GM12874 (cell line): ENCODE data around the gene GLRA1.

Experiments used
- TF ChIP-seq, protein P1 (sequence below): IDR thresholded peaks from 2 replicates; pipeline ENCODE4 v1.5.1; 2011; ENCODE audit warnings: low read depth, mild to moderate bottlenecking, control low read depth, low read length, moderate library complexity; ENCODE audit not compliant: insufficient read depth

GLRA1 gene

DNA sequence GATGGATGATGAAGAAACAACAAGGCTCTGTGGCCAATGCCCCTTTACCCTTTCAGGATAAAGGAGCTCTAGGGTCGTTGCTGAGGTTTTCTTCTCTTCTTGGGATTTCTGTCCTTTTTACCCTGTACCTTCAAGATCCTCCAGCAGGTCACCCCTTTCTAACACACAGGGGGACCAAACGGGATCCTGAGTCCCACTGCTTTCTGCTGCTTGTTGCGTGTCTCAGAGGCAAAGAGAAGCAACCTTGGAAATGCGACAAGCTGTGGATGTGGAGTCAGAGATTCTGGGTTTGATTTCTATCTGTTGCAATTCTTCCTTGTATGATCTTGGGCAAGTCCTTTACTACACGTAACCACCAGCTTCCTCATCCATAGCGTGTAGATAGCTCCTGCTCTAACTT lies 20.5 kb downstream of the GLRA1 start:
- TF ChIP-seq, protein P1, sequence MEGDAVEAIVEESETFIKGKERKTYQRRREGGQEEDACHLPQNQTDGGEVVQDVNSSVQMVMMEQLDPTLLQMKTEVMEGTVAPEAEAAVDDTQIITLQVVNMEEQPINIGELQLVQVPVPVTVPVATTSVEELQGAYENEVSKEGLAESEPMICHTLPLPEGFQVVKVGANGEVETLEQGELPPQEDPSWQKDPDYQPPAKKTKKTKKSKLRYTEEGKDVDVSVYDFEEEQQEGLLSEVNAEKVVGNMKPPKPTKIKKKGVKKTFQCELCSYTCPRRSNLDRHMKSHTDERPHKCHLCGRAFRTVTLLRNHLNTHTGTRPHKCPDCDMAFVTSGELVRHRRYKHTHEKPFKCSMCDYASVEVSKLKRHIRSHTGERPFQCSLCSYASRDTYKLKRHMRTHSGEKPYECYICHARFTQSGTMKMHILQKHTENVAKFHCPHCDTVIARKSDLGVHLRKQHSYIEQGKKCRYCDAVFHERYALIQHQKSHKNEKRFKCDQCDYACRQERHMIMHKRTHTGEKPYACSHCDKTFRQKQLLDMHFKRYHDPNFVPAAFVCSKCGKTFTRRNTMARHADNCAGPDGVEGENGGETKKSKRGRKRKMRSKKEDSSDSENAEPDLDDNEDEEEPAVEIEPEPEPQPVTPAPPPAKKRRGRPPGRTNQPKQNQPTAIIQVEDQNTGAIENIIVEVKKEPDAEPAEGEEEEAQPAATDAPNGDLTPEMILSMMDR: no peak

DNA sequence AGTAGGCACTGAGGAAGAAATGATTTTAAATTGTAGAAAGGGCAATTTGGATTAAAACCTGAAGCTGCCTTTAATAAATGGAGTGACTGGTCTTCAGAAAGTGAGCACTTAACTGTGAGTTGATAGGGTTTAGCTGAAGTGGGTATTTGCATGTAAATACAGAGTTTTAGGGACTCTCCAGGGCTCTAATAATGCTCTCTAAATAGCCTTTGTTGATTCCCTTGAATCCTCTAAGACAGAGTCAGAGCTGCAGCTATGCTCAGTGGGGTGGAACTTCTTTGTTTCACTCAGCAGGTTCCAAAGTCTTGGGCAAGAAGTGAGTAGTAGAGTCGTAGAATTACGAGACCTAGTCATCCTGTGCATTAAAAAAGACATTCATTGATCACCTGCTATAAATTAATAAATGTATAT lies 21.4 kb downstream of the GLRA1 start:
- TF ChIP-seq, protein P1: no peak

DNA sequence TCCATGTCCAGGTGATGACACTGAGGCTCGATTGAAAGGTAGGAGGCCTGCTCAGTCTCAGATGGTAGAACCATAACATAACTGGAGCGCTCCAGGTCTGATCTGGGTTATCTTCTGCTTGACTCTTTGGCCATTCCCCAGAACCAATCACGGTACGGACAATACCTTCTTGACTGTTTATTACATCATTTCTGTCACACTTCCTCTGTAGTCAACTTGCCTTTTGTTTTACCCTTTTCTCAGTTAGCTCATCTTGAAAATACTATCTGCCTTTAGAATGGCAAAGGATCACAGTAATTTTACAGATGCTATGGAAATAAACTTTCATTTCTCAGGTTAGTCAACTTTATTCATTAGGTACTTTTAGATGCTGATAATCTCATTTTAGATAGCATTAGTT lies 22.4 kb downstream of the GLRA1 start:
- TF ChIP-seq, protein P1: no peak

DNA sequence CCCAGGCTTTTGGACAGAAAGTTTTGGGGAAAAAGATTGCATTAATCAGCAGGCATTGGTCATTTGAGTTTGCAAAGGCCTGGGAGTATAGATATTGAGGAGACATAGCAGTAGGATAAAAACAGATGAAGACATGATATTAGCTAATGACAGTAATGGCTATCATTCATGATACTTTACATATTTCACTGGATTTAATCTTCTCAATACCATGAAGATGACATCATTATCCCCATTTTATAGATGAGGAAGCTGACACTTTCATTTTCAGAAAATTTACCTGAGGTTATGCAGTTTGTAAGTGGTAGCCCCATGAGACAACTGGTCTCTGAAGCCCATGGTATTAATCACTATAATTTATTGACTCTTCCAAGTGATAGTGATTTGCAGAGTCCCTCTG lies 23.0 kb downstream of the GLRA1 start:
- TF ChIP-seq, protein P1: no peak

DNA sequence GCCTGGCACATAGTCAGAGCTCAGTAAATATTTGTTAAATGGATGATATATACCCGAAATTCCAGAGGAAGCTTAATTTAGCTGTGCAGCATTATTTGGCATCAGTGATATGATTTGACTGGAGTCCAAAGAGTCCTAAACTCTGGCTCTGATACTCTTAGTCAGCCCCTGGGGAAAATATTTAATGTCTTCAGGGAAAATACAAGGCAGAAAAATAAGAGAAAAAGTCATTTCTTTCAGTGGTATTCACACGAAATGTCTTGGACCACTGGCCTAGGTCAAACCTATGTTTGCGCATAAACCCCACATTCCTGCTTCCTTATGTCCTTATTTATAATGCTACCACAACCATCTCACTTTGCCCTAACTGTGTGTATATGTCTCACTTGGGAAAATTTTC lies 23.8 kb downstream of the GLRA1 start:
- TF ChIP-seq, protein P1: no peak

DNA sequence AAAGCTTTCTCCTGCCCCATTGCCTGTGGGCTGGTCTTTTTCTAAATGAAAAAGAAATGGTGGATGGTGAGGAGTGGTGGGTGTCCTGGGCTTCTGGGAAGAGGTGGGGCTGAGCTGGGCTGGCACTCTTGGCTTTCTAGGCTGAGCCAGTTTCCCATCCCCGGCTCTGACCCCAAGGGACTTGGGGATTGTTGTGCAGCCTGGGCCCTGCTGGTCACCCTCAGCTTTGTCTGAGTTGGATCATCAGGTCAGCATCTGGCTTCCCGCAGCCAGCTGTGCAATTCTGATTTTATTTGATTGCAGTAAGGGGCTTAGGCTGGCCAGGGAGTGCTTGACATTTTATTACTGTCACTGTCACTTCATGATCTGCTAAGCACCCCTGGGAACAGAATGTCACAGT lies 25.3 kb downstream of the GLRA1 start:
- TF ChIP-seq, protein P1: no peak

DNA sequence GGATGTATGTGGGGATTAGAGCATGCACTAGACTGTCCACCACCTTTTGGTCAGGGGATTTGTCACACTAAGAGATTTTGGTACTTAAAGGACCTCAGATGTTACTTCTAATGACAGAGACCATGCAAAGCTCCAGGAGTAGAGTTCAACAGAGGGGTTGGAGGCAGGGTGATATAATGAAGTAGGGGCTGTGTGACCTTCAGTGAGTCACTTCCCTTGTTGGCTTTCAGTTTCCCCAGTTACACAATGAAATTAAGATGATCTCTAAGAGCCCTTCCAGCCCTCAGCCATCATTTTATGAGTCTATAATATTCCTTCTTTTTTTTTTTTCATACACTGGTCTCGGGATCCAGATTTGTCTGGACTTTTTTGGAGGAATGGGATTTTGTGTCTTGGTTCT lies 26.8 kb downstream of the GLRA1 start:
- TF ChIP-seq, protein P1: no peak

DNA sequence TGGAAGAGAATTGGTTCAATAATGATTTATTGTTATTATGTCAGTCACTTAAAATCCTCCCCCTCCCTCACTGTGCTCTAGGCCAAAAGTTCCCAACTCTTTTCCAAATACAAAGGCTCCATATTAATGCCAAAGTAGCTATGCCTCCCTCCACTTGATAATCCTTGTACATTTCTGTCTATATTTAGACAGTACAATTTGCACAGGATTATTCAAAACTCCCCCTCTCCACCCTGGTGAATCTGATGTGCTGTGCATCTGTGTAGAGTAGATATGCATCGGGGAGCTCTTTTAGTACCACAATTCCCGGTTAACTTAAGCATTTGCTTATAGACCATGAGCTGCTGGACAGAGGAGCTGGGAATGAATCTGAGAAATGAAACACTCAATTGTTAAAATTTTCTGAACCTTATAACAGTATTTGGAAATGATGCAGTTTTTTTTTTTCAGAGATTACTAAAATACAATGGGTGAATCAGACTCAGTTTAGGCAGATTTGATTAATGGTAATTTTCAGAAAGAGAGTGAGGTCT lies 27.6 kb downstream of the GLRA1 start:
- TF ChIP-seq, protein P1: no peak
